Stimulated activated CD4-positive, alpha-beta T cell treated with anti-CD3 and anti-CD28 coated beads, Interleukin-15, amount 100 ng/mL, for 24 hours (primary cell): Measurements from ENCODE around the gene PRKD2.

ENCODE experiments used
- DNase-seq: peaks from one replicate; pipeline ENCODE4 v3.0.0-alpha.2; 2020

The PRKD2 gene

GRCh38 chr19:46739290-46739771, 22.4 kb upstream of the PRKD2 start:
- DNase-seq: no peak

GRCh38 chr19:46737761-46738171, 20.9 kb upstream of the PRKD2 start:
- no peak for DNase-seq

- no peak for DNase-seq
Measured at GRCh38 chr19:46737298-46737654, 20.4 kb upstream of the PRKD2 start.

- DNase-seq: no peak
Measured at GRCh38 chr19:46736531-46737297, 19.8 kb upstream of the PRKD2 start.

- no peak for DNase-seq
Measured at GRCh38 chr19:46733690-46734292, 16.9 kb upstream of the PRKD2 start.

GRCh38 chr19:46732966-46733689, 16.2 kb upstream of the PRKD2 start:
- no peak for DNase-seq

GRCh38 chr19:46732172-46732938, 15.4 kb upstream of the PRKD2 start:
- DNase-seq: no peak

GRCh38 chr19:46731584-46731983, 14.7 kb upstream of the PRKD2 start:
- no peak for DNase-seq

- no peak for DNase-seq
Measured at GRCh38 chr19:46731007-46731501, 14.1 kb upstream of the PRKD2 start.

- no peak for DNase-seq
Measured at GRCh38 chr19:46730595-46730994, 13.7 kb upstream of the PRKD2 start.

- DNase-seq: no peak
Measured at GRCh38 chr19:46730187-46730586, 13.3 kb upstream of the PRKD2 start.

GRCh38 chr19:46729696-46730095, 12.8 kb upstream of the PRKD2 start:
- no peak for DNase-seq

GRCh38 chr19:46728693-46729339, 11.9 kb upstream of the PRKD2 start:
- peak; percentile 85 for DNase-seq

- no peak for DNase-seq
Measured at GRCh38 chr19:46728208-46728607, 11.3 kb upstream of the PRKD2 start.

- no peak for DNase-seq
Measured at GRCh38 chr19:46727757-46728156, 10.8 kb upstream of the PRKD2 start.

GRCh38 chr19:46726971-46727501, 10.1 kb upstream of the PRKD2 start:
- no peak for DNase-seq

- DNase-seq: no peak
Measured at GRCh38 chr19:46726551-46726950, 9.6 kb upstream of the PRKD2 start.

GRCh38 chr19:46725859-46726393, 9.0 kb upstream of the PRKD2 start:
- no peak for DNase-seq

- DNase-seq: no peak
Measured at GRCh38 chr19:46725036-46725820, 8.3 kb upstream of the PRKD2 start.

GRCh38 chr19:46724468-46724867, 7.6 kb upstream of the PRKD2 start:
- no peak for DNase-seq

- no peak for DNase-seq
Measured at GRCh38 chr19:46723471-46723870, 6.6 kb upstream of the PRKD2 start.
